ENCODE results near the gene VARS2. TPM values are rescaled to one million over a fixed set of nuclear protein-coding genes. Genes with fewer than 3 reads are reported as not detected.
A peak's percentile ranks its signal among the peaks of the same experiment; 100 is the strongest.

VARS2 gene
- polyA plus RNA-seq, 6 donors from 2014 or later, result 1.2 to 28.4 (median 19.4) TPM

DNA sequence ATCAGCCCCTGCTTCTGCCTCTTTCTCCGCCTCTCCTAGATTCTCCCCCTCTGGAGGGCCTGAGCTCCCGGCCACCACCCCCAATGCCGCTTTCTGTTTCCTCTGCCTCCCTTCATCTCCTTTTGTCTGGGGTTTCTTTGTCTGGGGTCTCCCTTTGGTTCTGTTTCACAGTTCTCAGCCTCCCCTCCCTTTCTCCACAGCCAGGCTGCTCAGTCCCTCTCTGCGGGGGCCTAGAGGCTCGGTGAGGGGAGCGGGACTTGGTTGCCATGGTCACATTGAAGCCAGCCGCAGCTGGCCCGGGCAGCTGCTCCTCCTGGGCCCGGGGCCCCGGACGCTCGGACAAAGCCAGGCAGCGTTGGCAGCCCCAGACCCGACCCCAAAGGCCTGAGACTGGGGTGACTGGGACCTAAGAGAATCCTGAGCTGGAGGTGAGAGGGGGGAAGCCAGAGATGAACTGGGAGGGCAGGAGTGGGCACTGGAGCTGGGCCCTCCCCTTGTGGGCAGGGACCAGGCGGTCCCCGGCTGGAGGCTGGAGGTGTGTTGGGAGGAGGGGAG lies 33.3 kb upstream of the VARS2 start:
- peak overlapping the region in 4 of 8 donors; percentile 38 to 66 (median 52) for H3K4me3 Mint-ChIP-seq
- H3K27me3 Mint-ChIP-seq, result no peaks in the 10 kb centered on the region
- peak overlapping the region; percentile 62 to 96 (median 84) for H3K27ac Mint-ChIP-seq
- DNase-seq (no peak), ATAC-seq (ENCODE audit: low read depth in 2 of 2) (no peak)
- no peaks in the 10 kb centered on the region for H3K36me3 Mint-ChIP-seq
- H3K4me1 Mint-ChIP-seq, result peaks cover 62 to 74% (median 73%) of the 10 kb centered on the region in 3 donors
- H3K9me3 Mint-ChIP-seq, result no peaks in the 10 kb centered on the region

DNA sequence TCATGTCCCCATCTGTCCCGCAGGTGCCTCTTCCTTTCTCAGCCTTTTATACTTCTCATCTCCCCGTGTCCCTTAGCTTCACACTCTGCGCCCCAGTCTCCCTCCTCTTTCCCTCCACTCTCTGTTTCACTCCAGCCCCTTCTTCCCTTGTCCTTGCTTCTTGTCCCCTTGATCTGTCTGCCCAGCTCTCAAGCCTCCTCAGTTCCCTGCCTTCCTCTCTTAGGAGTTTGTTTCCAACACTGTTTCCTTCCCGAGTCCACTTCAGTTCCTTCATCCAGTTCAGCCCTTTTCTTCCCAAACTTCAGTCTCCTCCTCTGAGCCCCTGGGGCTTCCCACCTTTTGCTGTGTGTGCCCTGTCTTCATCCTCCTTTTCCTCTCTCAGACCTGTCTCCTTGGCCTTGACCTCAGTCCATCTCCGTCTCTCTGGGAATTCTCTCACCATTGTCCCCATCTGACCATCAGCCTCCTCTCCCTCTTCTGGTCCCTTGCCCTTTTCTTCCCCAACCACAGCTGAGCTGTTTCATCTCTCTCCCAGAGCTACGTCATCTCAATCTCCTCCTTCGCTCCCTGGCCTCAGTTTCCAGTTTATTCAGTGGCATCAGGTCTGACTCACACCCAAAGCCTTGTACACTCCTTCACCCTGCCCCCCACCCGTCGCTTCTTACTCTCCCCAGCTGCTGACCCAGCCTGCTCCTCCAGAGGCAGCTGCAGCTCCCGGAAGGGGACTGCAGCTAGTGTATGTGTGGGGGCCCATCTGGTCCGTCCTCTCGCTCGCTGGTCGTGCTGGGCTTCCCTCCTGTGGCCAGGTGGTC lies 32.4 kb upstream of the VARS2 start:
- no peaks in the 10 kb centered on the region for H3K27me3 Mint-ChIP-seq

DNA sequence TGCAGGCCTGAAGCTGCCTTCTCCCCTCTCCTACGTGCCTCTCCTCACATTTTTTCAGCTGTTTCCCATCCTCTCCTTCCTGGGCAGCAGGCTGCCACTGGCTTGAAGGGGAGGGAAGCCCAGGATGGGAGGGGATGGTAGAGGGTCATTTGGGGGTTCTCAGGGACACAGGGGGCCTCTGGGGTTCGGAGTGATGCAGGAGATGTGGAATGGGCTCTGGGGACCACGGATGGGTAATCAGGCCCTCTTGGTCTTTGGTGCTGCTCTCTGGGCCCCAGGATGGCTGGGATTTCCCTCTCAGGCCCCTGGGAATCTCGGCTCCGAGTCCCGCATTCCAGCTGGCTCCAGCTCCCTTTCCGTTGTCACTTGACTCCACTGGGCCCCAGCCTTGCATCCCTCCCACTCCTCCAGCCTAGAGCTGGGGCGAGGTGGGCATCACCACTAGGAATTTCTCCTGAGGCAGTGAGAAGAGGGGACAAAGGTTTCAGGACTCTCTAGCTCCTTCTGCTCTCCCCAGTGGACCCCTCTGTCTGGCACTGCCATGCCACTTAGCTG lies 31.8 kb upstream of the VARS2 start:
- Mint-ChIP-seq H3K27me3 (no peaks in the 10 kb centered on the region), H3K36me3 (no peaks in the 10 kb centered on the region), H3K4me3 (peak overlapping the region in 5 of 8 donors; percentile 30 to 92 (median 79)), H3K9me3 (no peaks in the 10 kb centered on the region), H3K27ac (peak overlapping the region in 3 of 6 donors; percentile 83 to 96 (median 85)), H3K4me1 (peaks cover 73 to 87% (median 84%) of the 10 kb centered on the region in 3 donors)
- DNase-seq (no peak), ATAC-seq (ENCODE audit: low read depth in 2 of 2) (no peak)

More for the DNA sequence above, 32.4 kb upstream of the VARS2 start:
- H3K9me3 Mint-ChIP-seq, result no peaks in the 10 kb centered on the region
- H3K36me3 Mint-ChIP-seq, result no peaks in the 10 kb centered on the region
- no peak for DNase-seq
- H3K4me1 Mint-ChIP-seq, result peaks cover 70 to 83% (median 81%) of the 10 kb centered on the region in 3 donors
- ATAC-seq (ENCODE audit: low read depth in 2 of 2), result no peak
- peak overlapping the region in 7 of 8 donors; percentile 7 to 89 (median 51) for H3K4me3 Mint-ChIP-seq
- peak overlapping the region; percentile 40 to 96 (median 84) for H3K27ac Mint-ChIP-seq

DNA sequence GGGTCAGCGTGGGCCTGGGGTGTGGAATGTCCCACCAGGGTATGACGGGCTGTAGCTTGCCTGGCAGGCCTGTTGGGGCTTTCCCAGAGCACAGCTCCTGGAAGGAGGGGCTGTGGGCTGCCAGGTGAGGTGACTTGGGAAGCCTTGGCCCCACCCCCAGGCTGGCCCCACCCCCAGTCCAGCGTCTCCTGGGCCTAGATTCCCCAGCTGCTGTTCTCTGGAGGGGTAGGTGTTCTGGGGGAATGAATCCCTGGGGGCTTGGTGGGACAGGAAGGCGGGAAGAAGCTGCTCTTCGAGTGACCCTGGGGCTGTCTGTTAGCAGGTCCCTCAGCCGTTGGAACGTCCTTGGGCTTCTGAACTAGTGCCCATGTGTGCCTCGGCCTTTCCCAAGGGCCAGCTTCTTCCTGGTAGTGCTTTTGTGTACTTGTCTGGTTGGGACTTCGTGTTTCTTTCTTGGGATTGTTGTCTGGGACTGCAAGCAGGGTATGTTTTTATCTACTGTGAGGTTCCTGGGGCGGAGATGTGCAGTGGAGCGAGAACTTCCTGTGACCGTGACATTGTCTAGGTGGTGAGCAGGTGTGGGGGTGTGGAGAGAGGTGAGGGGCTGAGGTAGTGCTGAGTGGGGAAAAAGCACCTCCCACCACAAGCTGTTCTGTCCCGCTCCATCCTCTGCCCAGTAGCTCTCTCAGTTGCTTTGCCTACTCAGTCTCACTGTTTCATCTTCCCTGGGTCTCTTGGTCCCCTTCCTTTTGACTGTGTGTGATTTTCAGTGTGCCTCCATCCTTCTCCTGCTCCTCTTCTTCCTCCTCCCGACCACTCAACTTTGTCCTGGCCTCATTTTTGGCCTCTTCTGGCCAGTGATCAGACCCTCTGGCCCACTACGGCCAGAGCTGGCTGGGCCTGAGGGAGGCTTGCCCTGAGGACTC lies 31.0 kb upstream of the VARS2 start:
- no peaks in the 10 kb centered on the region for H3K9me3 Mint-ChIP-seq
- peak overlapping the region; percentile 40 to 97 (median 90) for H3K27ac Mint-ChIP-seq
- peak overlapping the region; percentile 77 to 94 (median 90) for H3K4me3 Mint-ChIP-seq
- ATAC-seq (ENCODE audit: low read depth in 2 of 2) (peak; percentile 78 to 80), DNase-seq (peak; percentile 67)
- no peaks in the 10 kb centered on the region for H3K36me3 Mint-ChIP-seq
- no peaks in the 10 kb centered on the region for H3K27me3 Mint-ChIP-seq
- peaks cover 67 to 84% (median 82%) of the 10 kb centered on the region in 3 donors for H3K4me1 Mint-ChIP-seq

DNA sequence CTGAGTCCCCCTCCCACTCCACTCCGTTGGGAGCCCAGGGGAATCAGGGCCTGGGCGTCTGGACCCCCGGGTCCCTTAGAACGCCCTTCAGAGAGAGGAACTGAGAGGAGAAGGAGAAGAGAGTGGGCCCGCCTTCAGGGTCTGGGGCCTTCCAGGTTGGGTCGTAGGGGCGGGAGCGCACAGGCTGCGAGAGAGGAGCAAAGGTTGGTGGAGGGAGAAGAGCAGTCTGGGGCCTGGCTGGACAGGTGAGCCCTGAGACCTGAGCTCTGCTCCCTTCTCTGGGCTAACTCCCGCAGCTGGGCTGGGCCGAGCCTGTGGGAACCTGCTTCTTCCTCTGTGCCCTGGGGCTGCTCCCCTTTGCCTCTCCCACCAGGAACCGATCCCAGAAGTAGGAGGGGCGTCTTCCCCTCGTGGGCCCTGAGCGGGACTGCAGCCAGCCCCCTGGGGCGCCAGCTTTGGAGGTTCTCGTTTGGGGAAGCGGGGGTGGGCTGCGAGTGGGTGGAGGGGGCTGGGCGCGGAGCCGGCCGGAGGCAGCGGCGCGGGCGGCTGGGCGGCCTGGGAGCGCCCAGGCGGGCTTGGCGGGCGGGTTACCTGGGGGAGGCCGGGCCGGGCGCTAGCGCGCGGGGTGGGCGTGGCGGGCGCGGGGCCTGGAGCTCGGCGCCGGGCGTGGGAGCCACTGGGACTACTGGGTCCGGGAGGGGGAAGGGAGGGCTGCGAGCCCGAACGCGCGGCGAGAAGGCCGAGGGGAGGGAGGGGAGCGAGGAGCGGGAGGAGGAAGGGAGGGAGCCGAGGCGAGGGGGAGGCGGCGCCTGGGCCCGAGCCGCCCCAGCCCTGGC lies 30.1 kb upstream of the VARS2 start, which contains the start of gene DDR1:
Gene DDR1, plus strand, starts transcription at position 835 of the 836 bp plus-strand sequence. CDS start 4,211 bp downstream, outside the sequence.
- Mint-ChIP-seq H3K4me1 (peaks cover 65 to 82% (median 77%) of the 10 kb centered on the region in 3 donors), H3K4me3 (peak within 1 kb of the TSS; percentile 80 to 95 (median 92)), H3K27ac (peak within 1 kb of the TSS; percentile 88 to 98 (median 96)), H3K27me3 (no peaks in the 10 kb centered on the region), H3K36me3 (peaks cover 0 to 4% of the 10 kb centered on the region in 2 donors), H3K9me3 (no peaks in the 10 kb centered on the region)
- DNase-seq (peak; percentile 36), ATAC-seq (ENCODE audit: low read depth in 2 of 2) (peak; percentile 39 to 43)

DNA sequence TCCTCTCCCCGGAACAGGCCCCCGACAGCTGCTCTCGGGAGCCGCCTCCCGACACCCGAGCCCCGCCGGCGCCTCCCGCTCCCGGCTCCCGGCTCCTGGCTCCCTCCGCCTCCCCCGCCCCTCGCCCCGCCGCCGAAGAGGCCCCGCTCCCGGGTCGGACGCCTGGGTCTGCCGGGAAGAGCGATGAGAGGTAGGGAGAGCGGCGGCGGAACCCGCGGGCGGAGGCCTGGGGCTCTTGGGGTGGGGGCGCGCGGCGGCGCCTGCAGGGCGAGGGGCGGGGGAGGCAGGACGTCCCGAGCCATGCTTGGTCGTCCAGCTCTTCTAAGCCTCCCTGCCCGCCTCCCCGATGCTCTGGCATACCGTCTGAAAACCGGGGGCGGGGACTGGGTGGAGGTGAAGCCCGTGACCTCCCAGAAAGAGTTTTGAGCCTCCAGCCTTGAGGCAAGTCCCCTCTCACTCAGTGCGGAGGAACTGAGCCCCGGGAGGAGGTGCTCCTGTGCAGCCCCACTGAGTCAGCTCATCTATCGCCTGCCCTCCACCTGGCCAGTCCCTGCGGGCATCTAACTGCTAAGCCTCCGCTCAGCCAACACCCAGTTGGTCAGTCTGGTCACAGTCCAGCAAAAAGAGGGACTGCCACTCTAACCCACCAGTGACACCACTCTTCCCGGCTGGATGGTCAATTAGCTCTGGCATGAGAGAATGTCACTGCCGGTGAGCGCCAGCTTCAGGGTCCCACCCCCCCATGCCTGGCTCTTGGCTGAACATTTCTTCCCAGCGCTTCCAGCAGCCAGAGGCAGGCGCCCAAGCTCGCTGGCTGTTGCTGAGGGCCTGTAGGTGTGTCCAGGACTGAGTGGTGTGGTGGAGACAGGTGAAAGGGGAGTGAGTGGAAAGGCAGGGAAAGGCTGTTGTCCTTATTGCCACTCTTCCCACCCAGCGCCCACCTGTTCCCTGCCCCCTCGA lies 29.2 kb upstream of the VARS2 start:
- ATAC-seq (ENCODE audit: low read depth in 2 of 2) (peak; percentile 44 to 54), DNase-seq (peak; percentile 54)
- Mint-ChIP-seq H3K9me3 (no peaks in the 10 kb centered on the region), H3K4me3 (peak overlapping the region; percentile 80 to 95 (median 92)), H3K27me3 (no peaks in the 10 kb centered on the region), H3K27ac (peak overlapping the region; percentile 83 to 98 (median 94)), H3K36me3 (peaks cover 4 to 5% of the 10 kb centered on the region in 2 donors), H3K4me1 (peaks cover 60 to 77% (median 74%) of the 10 kb centered on the region in 3 donors)

DNA sequence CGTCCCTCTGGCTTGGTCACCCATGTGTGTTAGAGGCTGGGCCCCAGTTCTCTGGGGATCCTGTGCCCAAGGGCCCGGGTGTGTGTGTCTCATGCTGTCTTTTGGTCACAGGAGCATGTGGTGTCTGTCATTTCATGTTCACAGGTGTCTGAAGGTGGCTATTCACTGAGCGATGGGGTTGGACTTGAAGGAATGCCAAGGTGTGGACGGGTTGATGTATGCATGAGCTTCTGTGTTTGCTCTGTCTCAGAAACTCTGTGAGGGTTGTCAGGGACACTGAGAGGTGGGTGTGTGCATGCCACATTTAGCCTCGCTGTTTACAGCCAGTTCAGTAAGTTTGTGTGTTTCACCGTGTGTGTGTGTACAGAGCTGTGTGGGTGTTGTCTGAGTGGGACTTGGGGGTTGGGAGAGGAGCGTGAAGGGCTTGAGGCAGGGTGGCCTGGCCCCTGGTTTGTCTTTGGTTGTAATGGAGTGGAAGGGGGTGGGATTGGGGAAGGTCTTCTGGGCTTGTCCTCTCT lies 28.5 kb upstream of the VARS2 start:
- Mint-ChIP-seq H3K27ac (peak overlapping the region in 5 of 6 donors; percentile 62 to 98 (median 91)), H3K4me1 (peaks cover 61 to 72% (median 69%) of the 10 kb centered on the region in 3 donors), H3K36me3 (peaks cover 4 to 12% of the 10 kb centered on the region in 2 donors), H3K27me3 (no peaks in the 10 kb centered on the region), H3K9me3 (no peaks in the 10 kb centered on the region), H3K4me3 (peak overlapping the region; percentile 80 to 95 (median 92))
- no peak for ATAC-seq (ENCODE audit: low read depth in 2 of 2)
- no peak for DNase-seq

DNA sequence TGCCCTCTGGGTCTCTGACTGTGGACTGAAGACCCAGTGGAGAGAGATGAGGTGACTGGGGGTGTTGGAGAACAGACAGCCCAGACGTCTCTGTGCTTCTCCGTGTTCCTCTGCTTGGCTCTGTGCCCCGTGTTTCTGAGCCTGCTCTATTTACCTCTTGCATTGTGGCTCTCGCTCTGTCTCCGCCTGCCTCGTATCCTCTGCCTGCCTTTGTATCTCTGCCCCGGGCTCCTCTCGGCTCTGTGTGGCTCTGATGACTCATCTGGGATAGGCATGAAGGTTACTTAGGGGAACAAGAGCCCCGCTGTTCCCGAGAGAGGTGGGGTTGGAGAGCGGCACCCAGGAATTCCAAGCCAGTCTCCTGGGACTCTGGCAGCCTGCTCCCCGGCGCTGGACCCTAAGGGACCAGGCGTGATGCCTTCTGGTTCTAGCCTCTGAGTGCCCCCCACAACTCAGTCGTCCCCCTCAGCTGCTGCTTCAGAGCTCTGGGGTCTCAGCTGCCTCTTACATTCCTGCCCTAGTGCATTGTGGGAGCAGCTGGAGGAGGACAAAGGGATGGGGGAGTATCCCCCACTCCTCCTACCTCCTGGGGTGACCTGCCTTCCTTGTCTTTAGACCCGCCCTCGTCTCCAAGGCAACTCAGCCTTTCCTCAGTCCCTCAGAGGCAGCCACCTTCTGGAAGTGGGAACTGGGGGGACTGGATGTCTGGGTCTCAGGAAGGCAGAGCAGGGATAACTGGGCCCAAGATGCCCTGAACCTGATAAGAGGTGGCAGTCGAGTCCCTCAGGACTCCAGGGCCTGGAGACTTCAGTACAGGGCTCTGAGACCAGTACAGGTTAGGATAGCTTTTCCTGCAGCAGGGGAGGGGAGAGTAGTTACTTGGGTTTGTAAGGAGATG lies 27.8 kb upstream of the VARS2 start:
- peaks cover 58 to 68% (median 62%) of the 10 kb centered on the region in 3 donors for H3K4me1 Mint-ChIP-seq
- H3K9me3 Mint-ChIP-seq, result no peaks in the 10 kb centered on the region
- peak overlapping the region; percentile 80 to 95 (median 92) for H3K4me3 Mint-ChIP-seq
- no peak for DNase-seq
- H3K27me3 Mint-ChIP-seq, result no peaks in the 10 kb centered on the region
- peak overlapping the region in 4 of 6 donors; percentile 62 to 98 (median 94) for H3K27ac Mint-ChIP-seq
- no peak for ATAC-seq (ENCODE audit: low read depth in 2 of 2)
- peaks cover 4 to 13% of the 10 kb centered on the region in 2 donors for H3K36me3 Mint-ChIP-seq

DNA sequence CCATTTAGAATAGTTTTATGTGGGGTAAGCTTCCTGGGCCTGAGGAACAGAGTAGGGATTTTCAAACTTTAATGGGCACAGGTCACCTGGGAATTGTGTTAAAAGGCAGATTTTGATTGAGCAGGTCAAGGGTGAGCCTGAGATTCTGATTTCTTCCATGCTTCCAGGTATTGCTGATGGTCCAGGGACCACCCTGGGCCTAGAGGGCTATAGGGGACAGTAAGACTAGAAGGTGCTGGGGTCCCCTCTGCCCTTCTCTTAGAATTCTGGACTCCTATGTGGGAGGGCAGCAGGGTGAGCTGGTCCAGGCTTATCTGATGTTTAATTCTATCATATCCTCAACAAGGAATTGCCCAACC lies 27.2 kb upstream of the VARS2 start:
- Mint-ChIP-seq H3K36me3 (peaks cover 4 to 13% of the 10 kb centered on the region in 2 donors), H3K4me3 (peak overlapping the region in 4 of 8 donors; percentile 1 to 93 (median 17)), H3K27me3 (no peaks in the 10 kb centered on the region), H3K9me3 (no peaks in the 10 kb centered on the region), H3K27ac (peak overlapping the region in 2 of 6 donors; percentile 62 to 96), H3K4me1 (peaks cover 52 to 62% (median 56%) of the 10 kb centered on the region in 3 donors)
- no peak for ATAC-seq (ENCODE audit: low read depth in 2 of 2)
- DNase-seq, result no peak
